ENCODE results near the gene MRPL14. TPM values are rescaled to one million over a fixed set of nuclear protein-coding genes. Genes with fewer than 3 reads are reported as not detected.
A peak's percentile ranks its signal among the peaks of the same experiment; 100 is the strongest.

Gene MRPL14
- total RNA-seq, 1 donor from 2014 or later: 46.9 TPM

- no peak overlapping the region for H3K27ac Mint-ChIP-seq
- no peaks in the 10 kb centered on the region for H3K27me3 Mint-ChIP-seq (ENCODE audit: low read depth)
- H3K4me1 Mint-ChIP-seq: peaks cover 21% of the 10 kb centered on the region
- TF ChIP-seq, protein P1, sequence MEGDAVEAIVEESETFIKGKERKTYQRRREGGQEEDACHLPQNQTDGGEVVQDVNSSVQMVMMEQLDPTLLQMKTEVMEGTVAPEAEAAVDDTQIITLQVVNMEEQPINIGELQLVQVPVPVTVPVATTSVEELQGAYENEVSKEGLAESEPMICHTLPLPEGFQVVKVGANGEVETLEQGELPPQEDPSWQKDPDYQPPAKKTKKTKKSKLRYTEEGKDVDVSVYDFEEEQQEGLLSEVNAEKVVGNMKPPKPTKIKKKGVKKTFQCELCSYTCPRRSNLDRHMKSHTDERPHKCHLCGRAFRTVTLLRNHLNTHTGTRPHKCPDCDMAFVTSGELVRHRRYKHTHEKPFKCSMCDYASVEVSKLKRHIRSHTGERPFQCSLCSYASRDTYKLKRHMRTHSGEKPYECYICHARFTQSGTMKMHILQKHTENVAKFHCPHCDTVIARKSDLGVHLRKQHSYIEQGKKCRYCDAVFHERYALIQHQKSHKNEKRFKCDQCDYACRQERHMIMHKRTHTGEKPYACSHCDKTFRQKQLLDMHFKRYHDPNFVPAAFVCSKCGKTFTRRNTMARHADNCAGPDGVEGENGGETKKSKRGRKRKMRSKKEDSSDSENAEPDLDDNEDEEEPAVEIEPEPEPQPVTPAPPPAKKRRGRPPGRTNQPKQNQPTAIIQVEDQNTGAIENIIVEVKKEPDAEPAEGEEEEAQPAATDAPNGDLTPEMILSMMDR (IDR thresholded peaks at IDR 0.05; ENCODE audit: unreplicated experiment): no peak
- H3K9me3 Mint-ChIP-seq: no peaks in the 10 kb centered on the region
- no peak overlapping the region for H3K4me3 Mint-ChIP-seq
- DNase-seq (ENCODE audit: low spot score in 2 of 2, unreplicated experiment in 2 of 2): no peak
- no peaks in the 10 kb centered on the region for H3K36me3 Mint-ChIP-seq
Measured at GRCh38 chr6:44066394-44067172, 60.7 kb downstream of the MRPL14 start.

GRCh38 chr6:44065443-44066140, 61.7 kb downstream of the MRPL14 start:
- TF ChIP-seq, protein P1 (IDR thresholded peaks at IDR 0.05; ENCODE audit: unreplicated experiment): no peak
- H3K36me3 Mint-ChIP-seq: no peaks in the 10 kb centered on the region
- no peak overlapping the region for H3K27ac Mint-ChIP-seq
- H3K4me3 Mint-ChIP-seq: no peak overlapping the region
- peaks cover 15% of the 10 kb centered on the region for H3K4me1 Mint-ChIP-seq
- H3K27me3 Mint-ChIP-seq (ENCODE audit: low read depth): no peaks in the 10 kb centered on the region
- no peaks in the 10 kb centered on the region for H3K9me3 Mint-ChIP-seq
- DNase-seq (ENCODE audit: low spot score in 2 of 2, unreplicated experiment in 2 of 2): no peak

GRCh38 chr6:44064948-44065272, 62.3 kb downstream of the MRPL14 start:
- H3K9me3 Mint-ChIP-seq: peaks cover 3% of the 10 kb centered on the region
- H3K27me3 Mint-ChIP-seq (ENCODE audit: low read depth): no peaks in the 10 kb centered on the region
- DNase-seq (ENCODE audit: low spot score in 2 of 2, unreplicated experiment in 2 of 2): no peak
- peaks cover 13% of the 10 kb centered on the region for H3K4me1 Mint-ChIP-seq
- TF ChIP-seq, protein P1 (IDR thresholded peaks at IDR 0.05; ENCODE audit: unreplicated experiment): no peak
- H3K4me3 Mint-ChIP-seq: no peak overlapping the region
- H3K36me3 Mint-ChIP-seq: no peaks in the 10 kb centered on the region
- H3K27ac Mint-ChIP-seq: peak overlapping the region; percentile 43

- Mint-ChIP-seq H3K36me3 (no peaks in the 10 kb centered on the region), H3K27ac (peak overlapping the region; percentile 43), H3K4me1 (peaks cover 13% of the 10 kb centered on the region), H3K9me3 (peaks cover 5% of the 10 kb centered on the region), H3K27me3 (ENCODE audit: low read depth) (no peaks in the 10 kb centered on the region), H3K4me3 (no peak overlapping the region)
- DNase-seq (ENCODE audit: low spot score in 2 of 2, unreplicated experiment in 2 of 2): no peak
- TF ChIP-seq, protein P1 (IDR thresholded peaks at IDR 0.05; ENCODE audit: unreplicated experiment): no peak
Measured at GRCh38 chr6:44064089-44064947, 62.9 kb downstream of the MRPL14 start.

GRCh38 chr6:44063561-44064059, 63.6 kb downstream of the MRPL14 start:
- Mint-ChIP-seq H3K27ac (no peak overlapping the region), H3K4me1 (peaks cover 16% of the 10 kb centered on the region), H3K36me3 (no peaks in the 10 kb centered on the region), H3K4me3 (no peak overlapping the region), H3K9me3 (peaks cover 5% of the 10 kb centered on the region), H3K27me3 (ENCODE audit: low read depth) (no peaks in the 10 kb centered on the region)
- TF ChIP-seq, protein P1 (IDR thresholded peaks at IDR 0.05; ENCODE audit: unreplicated experiment): no peak
- no peak for DNase-seq (ENCODE audit: low spot score in 2 of 2, unreplicated experiment in 2 of 2)

All from mesothelial cell of epicardium (in vitro differentiated cells).